Esophagus muscularis mucosa (tissue), 3 donors: ENCODE results near the gene EML6.

Experiments used
- POLR2A ChIP-seq: fragments of 450-650 bp; IDR thresholded peaks from one replicate; pipeline ENCODE4 v1.6.1; 2017; ENCODE audit warnings: antibody characterized with exemption, moderate library complexity, mild to moderate bottlenecking, low read depth
- POLR2AphosphoS5 ChIP-seq, 2 donors: sonication (generic); formaldehyde crosslinking; IDR thresholded peaks; one replicate each; pipeline ENCODE4 v1.6.1; 2017; ENCODE audit warnings: antibody characterized with exemption in 2 of 2
- TF ChIP-seq, protein P1 (sequence below), 3 experiments: fragments of 200-600 bp in 2 of 3; fragments of 450-650 bp in 1 of 3; sonication (generic) in 2 of 3; IDR thresholded peaks; one replicate each; pipeline ENCODE4 v1.5.1; 2017 to 2019; ENCODE audit warnings: antibody characterized with exemption in 3 of 3, mild to moderate bottlenecking in 2 of 3, moderate library complexity in 1 of 3

DNA sequence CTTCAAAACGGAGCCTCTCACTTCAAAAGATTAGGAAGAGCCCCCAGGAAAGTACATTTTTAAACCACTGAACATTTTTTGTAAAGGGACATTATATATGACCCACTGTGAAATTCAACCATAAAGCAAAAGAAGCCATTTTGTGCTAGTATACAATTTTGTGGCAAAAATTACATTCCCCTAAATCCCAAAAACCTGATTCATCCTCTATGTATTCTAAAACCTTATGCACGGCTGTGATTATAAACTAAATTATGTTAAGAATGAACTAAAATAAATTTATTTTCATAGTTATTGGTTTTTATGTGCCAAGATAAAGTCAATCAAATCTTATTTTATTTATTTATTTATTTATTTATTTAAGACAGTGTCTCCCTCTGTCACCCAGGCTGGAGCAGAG lies 278.3 kb downstream of the EML6 start:
- no peak for TF ChIP-seq POLR2A
- TF ChIP-seq, protein P1, sequence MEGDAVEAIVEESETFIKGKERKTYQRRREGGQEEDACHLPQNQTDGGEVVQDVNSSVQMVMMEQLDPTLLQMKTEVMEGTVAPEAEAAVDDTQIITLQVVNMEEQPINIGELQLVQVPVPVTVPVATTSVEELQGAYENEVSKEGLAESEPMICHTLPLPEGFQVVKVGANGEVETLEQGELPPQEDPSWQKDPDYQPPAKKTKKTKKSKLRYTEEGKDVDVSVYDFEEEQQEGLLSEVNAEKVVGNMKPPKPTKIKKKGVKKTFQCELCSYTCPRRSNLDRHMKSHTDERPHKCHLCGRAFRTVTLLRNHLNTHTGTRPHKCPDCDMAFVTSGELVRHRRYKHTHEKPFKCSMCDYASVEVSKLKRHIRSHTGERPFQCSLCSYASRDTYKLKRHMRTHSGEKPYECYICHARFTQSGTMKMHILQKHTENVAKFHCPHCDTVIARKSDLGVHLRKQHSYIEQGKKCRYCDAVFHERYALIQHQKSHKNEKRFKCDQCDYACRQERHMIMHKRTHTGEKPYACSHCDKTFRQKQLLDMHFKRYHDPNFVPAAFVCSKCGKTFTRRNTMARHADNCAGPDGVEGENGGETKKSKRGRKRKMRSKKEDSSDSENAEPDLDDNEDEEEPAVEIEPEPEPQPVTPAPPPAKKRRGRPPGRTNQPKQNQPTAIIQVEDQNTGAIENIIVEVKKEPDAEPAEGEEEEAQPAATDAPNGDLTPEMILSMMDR (IDR thresholded peaks at IDR 0.05), result no peak
- TF ChIP-seq POLR2AphosphoS5 (IDR thresholded peaks at IDR 0.05), result no peak
